Stimulated activated CD4-positive, alpha-beta T cell treated with anti-CD3 and anti-CD28 coated beads, Interleukin-12 subunit alpha, Interleukin-12 subunit beta, amount 100 ng/mL, for 48 hours (primary cell): ENCODE data around the gene HIGD1A.

Experiments
- DNase-seq, 3 donors: peaks; one replicate each; pipeline ENCODE4 v3.0.0-alpha.2; 2020; ENCODE audit warnings: low read depth in 2 of 3, low spot score in 1 of 3

Gene HIGD1A

DNA sequence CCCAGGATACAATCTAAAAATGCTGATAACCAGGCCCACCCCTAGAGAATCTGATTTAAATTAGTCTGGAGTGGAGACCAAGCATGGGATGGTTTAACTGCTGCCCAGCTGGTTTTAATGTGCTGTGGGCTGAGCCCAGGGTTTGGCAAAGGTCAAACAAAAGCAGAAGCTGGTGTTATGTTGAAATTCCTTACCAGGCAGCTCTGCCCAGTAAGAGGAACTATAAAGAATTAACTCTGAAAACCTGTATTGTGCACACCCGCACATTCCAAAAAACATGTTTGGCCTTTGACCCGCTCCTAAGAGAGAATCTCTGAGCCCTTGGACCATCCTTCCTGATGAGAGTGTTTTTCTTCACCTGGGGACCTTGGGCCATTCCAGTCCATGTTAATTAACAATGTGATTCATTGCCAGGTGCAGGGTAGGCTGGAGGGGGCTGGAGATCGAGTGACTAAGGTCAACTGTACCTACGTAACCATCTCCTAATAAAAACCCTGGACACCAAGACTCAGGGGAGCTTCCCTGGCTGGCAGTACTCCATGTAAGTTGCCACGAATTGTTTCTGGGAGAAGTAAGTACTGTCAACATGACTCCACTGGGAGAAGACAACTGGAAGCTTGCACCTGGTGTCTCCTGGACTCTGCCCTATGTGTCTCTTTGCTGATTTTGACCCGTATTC is 42.1 kb downstream of the HIGD1A start:
- no peak for DNase-seq

DNA sequence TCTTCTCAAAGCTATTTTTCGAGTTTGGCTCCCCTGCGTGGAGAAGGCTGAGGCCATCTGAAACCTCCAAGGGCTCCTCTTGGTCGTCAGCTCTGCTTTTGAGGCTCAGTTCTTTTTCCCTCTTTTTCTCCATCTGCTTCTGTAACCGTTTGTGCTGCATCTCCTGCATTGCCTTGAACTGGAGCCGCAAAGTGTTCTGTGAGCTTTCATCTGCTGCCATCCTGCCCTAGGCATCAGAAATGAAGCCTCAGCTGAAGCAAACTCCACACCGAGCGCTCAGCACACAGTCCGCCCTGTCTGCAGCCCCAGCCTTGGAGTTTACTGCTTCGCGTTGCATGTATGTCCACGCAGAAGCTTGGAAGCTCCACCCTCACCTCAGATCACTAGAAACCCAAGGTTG is 46.2 kb downstream of the HIGD1A start:
- DNase-seq = no peak

DNA sequence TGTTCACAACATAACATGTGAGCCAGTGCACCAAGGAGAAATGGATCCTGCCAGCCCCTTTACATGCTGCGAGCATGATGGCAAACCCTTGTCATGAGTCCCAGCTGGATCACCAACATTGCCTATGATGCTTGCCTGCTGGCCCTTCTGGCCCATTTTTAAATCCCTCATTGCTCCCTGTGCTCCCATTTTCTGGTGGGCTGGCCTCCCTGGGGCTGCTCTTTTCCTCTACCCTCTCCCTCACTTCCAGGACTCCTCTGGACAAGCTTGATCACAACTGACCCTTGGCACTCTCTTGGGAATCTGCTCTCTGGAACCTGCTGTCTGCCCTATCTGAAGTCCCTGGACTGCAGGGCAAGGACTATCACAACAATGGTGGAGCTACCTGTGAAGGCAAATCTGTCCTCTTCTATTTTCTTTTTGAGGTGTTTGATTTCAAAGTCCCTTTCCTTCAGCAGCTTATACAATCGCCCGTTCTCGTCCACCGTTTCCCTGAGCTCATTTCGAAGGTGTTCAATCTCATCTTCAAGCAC is 47.5 kb downstream of the HIGD1A start:
- DNase-seq = no peak

DNA sequence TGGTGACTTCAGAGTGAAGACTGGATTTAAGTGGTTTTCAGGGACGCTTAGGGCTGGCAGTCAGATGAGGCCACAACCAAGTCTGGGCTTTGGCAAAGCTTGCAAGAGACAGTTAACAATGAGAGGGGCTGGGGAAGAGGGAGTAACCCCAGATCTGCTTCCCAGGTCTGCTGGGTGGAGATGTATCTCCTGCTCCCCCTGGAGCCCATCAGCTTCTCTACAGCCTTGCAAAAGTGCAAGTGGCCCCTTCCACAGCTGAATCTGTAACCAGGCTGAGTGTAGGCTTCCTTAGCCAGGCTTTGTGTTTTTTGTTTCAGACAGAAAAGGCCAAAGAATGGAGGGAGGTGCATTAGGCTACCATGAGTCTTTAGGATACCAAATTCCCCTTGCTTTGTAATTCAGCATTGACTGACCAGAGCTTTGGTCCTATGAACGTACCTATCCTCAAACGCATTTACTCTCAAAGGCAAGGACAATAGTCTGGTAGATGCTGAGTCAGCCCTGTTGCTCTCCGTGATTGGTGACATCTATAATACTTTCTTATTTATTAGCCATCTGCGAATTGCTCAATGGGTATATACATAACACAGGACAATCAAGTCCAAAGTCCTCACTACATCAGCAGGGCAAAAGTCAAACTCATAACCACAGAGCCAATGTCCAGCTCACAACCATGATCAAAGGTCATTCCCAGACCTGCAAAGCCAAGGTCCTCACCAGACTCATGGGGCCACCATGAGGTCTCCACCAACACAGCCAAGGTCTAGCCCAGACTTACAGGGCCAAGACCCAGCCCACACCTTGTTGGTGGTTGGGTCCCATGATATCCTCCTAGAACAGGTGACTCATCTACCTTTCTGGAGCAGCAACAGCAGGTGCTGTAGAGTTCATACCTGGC is 48.4 kb downstream of the HIGD1A start:
- DNase-seq = no peak

DNA sequence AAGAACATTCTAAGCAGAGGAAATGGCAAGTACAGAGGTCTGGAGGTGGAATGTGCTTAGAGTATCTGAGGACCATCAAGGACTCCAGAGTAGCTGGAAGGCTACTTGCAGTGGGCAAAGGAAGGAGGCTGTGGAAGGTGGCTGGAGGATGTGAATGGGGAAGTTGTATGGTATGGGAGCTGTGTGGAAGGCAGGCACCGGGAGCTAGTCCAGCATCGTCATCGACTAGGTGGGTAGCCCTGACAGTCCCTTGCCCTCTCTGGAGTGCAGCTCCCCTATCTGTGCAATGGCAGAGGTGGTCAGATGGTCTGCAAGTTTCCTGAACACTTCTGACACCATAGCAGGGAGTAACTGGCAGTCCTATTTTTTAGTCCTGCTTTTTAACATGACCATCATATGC is 50.5 kb downstream of the HIGD1A start:
- no peak for DNase-seq

DNA sequence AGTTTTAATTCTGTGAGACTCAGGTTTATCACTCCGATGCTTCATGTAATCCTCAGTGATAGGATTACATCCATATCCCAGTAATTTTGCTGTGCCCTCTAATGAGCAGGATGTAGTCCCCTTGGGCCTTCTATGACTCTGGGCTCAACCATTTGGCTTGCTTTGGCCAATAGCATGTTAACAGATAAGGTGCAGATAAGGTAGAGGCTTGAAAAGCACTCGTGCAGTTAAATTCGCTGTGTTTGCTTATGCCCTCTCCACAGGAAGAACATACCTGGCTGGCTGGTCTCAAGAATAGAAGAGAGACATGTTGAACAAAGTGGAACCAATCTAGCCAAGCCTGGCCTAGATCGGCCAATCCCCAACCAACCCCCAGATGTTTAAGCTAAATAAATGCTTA is 51.3 kb downstream of the HIGD1A start:
- no peak for DNase-seq

DNA sequence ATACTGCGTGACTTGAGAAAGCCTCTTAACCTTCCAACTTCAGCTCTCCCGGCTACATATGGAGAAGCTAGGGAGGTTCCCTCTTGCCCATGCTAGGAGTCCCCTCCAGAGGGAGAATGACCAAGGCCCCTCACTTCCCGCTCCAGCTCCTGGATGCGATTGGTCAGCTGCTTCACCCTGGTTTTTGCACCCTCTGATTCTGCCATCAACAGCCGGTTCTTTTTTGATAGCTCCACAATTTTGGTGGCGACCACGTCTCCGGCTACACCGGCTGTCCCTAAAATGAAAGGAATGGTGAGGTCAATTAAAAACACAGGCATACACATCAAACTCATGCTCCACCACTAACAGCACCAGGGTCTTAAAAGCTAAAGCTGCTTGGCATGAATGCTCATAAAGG is 51.8 kb downstream of the HIGD1A start:
- DNase-seq = no peak

DNA sequence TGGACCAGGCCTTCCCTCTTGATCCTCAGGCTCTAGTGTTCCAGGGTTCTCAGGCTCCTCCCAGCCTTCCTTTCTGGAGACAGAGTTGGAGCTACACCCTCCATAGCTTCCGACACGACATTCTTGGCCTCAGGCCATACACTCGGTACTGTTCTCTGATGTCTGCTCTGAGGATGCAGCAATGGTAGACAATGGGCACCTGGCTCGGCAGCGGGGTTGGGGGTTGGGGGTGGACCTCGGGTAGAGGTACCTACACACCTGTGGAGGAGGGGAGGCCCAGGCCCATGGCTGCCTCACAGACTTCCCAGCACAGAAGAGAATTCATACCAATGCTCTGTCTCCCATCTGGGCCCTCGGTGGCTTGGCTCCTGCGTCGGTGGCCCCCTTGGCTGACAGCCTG is 52.7 kb downstream of the HIGD1A start:
- DNase-seq = no peak

DNA sequence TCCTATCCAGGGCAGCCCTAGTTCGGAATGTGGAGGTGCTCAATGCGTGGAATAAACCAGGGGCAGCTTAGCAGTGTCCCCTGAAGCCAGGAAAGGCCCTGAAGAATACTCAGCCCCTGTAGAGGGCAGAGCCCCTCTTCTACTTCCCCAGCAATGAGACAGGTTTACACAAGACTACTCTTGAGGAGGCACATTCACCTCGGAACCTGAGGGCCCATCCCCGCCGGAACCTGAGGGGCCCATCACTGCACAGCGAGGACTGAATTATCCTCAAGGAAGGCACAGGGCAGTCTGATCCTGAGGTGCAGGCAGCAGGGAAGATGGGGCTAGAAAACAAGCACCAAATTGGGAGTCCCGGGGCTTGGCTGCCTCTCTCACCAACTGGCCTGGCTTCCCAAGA is 53.5 kb downstream of the HIGD1A start:
- DNase-seq = no peak

DNA sequence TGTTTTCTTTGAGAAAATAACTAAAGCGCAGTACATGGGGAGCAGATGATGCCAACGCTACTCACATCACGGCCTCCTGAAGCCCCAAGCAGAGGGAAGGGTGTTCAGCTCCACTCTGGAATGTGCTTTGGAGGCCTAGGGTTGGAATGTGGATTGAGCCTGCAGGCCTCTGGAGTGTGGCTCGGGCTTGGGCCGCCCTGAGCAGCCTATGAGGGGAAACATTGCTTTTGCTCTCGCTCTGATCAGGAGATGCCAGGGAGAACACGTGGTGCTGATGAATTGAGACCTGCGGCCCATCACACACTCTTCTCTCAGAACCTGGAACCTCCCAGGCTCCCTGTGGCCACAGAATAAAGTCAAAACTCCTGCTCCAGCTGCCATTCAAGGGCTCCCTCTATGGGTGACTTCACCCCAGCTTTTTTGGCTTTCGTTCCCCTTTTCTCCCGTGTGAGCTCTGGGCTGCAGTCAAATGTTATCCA is 54.5 kb downstream of the HIGD1A start:
- no peak for DNase-seq

DNA sequence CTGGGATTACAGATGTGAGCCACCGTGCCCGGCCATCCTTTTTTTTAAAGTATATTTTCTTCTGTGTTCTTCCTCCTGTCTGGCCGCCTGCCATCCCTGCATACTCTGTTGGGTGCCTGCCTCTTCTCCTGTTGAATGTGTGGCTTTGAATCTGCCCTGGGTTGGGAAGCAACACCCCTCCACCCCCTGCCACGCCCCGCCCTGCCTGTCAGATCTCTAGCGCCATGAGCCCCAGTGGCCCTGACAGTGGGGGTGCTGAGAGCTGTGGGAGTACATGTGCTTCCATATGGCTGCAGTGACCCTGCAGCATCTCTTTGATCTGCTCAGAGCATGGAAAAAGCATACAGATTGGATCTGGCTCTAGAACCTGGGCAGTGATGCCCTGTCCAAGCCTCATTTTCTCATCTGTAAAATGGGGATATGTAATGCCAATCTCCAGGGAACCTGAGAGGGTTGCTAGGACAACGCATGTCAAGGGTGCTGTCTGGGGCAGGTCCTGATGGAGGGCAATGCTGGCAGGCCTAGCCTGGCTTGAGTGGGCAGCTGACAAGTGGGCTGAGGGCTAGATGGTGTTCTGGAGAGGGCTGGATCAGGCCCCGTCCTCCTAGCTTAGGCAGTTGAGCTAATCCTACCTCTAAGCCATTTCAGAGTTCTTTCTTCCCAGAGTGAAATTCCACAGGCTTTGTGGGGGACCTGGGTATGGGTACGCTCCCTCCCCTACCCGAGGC is 55.1 kb downstream of the HIGD1A start:
- no peak for DNase-seq

DNA sequence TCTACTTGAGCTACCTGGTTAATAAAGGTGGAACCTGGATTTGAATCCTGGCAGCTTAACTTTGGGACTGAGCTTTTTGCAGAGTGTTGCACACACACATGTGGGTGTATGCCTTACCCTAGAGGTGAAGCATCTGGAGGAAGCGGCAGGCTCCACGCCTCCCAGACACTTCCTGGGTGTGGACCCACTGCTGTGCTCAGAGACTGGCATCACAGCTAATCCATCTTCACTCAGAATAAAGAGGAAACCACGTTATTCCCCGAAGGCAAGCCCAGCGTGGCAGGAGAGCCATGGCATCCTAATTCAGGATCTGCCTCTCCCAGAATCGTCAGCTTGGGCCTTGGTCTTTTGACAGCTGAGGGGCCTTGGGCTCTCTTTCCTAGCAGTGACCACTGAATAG is 56.7 kb downstream of the HIGD1A start:
- DNase-seq = no peak

DNA sequence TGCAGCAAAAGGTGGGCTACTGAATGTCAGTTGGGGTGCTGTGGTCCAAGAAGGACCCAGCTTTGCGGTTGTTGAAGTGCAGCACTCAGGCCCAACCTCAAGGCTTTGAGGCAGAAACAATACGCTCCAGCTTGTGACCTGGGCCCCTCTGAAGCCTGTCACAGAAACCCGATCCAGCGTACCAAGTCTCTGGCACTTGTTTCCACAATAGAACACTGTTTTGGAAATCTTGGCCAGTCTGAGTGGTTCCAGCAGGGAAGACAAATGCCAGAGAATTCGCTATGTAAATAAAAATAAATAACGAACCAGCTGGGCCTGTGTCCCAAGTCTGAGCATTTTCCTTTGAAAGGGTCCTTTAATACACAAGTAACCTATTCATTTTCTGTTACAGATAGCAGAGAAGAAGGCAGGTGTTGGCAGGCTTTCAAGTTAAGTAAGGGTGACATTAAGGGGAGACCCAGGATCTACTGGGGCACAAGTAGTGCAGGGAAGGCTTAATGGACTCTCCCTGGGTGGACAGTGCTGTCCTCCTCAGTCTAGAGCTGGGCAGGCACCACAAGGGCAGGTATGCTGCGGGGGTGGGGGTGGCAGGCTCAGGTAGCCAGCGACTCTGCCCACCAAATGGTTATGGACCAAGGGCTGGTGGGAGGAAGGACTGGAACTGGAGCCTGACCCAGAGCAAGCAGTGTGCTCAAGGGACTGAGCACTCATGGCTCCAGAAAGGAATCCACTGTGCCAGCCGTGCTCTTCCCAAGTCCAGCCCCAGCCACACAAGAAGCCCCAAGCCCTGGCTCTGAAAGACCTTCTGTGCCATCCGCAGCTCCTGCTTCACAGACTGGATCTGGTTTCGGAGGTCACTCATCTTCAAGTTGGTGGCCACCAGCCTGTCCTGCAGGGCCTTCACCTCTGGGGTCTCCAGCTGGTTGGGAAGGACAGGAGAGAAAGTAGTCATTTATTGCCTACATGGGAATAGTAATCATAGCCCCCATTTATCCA is 57.5 kb downstream of the HIGD1A start:
- DNase-seq = no peak

DNA sequence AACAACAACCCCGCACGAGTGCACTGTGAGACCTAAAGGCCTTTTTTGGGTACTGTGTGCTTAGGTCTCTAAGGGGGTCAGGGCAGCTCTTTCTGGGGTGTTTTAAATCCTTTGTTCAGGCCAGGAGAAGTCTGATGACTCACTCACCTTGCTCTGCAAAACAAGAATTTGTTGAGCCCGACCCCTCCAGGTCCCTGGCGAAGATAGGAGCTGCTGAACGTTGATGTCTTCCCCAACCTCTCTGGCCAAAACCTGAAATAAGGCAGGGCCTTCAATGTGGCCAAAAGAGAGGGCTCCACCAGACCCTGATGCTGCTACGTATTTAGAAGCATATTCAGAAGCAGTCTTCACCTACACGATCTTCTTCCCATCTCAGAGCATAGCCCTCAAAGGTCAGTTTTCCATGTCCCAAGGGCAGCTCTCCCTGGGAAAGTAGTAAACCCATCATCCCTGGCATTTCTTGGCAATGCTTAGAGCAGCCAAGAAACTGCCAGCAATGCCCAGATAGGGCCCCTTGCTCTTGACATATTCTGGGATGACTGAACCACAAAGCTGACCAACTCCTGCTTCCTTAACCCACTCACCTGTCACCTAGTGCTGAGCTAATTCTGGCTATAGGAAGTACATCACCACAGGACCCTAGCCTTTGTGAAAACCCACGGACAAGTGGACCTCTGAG is 58.4 kb downstream of the HIGD1A start:
- no peak for DNase-seq

DNA sequence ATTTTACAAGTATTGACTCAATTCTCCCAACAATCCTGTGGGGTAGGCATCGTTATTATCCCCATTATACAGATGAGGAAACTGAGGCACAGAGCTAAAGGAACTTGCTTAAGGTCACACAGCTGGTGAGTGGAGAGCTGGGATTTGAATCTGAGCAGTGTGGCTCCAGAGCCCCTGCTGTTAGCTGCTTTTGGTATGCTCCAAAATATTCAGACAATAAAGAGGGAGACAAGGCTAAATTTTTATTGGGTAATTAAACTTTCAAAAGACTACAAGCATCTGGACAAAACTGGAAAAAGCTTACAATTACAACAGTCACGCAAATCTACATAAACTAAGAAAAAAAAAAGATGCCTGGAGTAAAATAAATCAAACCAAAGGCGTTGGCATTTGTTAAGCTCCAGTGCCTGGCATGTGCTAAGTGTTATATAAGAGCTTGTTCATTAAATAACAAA is 59.0 kb downstream of the HIGD1A start:
- no peak for DNase-seq

DNA sequence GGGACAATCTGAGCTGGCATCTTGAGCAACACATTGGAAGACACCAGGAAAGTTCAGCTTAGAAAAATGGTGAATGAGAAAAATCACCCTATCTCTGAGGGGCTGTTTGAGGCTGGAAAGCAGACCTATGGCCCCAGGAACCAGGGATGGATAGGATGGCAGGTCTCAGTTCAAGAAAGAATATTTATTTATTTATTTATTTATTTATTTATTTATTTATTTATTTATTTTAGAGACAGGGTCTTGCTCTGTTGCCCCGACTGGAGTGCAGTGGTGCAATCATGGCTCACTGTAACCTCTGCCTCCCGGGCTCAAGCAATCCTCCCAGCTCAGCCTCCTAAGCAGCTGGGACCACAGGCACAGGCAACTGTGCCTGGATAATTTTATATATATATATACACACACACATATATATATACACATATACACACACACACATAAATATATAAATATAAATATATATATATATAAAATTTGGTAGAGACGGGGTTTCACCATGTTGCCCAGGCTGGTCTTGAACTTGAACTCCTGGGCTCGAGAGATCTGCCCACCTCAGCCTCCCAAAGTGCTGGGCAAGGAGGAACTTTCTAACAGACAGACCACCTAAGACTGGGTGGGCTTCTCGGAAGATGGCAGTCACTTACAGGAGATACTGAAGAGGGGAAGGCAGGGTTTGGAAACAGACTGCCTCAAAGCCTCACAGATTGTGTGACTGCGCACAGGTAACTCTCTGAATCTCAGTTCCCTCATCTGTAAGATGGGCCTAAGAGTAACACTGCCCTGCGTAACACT is 60.9 kb downstream of the HIGD1A start:
- no peak for DNase-seq

DNA sequence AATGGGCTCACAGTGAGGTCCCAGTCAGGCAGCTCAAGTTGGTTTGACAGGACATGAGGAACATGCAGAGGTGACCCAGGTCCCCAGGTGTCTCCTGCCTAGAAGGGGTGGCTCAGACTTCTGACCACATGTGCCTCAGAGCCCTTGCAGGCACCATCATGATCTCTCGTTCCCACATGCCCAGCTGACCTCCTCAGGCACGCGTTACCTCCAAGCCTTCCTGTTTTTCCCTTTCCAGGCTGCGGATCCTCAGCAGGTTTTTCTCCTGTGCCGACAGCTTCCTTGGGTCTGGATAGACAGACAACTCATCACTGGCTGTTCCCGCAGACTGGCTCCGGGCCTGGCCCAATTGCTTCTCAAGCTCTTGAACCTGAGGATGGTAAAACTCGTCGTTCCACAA is 61.6 kb downstream of the HIGD1A start:
- DNase-seq = no peak

DNA sequence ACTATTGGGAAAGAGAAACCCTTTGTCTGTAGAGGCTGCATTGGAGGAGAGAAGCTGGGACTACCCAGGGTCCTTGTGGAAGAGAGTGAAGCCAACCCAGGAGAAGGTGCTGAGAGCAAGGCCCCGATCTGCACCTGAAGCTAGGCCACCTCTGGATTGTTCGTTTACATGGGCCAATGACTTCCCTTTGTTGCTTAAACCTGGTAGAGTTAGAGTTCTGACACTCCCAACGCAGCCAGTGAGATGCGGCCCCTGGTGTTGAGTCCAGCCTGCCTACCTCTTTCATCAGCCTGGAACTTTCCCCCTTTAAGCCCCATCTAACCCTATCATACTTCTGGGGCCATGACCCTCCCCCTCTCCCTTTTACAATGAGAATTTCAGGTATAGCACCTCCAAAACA is 62.0 kb downstream of the HIGD1A start:
- no peak for DNase-seq

DNA sequence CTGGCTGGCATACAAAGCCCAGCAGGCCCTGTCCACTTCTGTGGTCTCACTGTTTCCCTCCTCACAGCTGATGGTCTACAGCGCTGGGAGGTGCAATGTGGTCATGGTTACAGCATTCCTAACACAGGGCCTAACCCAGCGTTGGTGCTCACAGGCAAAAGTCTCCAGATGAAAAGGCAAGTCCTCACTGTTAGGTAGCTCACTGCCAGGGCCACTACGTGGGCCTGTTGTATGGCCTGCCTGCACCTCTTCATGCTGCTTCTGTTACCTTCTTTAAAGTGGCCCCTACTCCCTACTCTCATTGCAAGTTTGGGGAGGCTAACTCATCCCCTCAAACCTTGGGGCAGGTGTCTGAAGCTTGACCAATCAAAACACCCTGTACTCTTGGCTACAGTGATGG is 62.5 kb downstream of the HIGD1A start:
- no peak for DNase-seq
